ELR (cell line): ENCODE measurements around the gene TIAM1.
A peak's percentile ranks its signal among the peaks of the same experiment; 100 is the strongest.

Experiments
- DNase-seq: peaks from one replicate; pipeline ENCODE4 v3.0.0-alpha.2; 2015; ENCODE audit warnings: low read depth

The TIAM1 gene

GRCh38 chr21:31286621-31287020, 57.4 kb downstream of the TIAM1 start:
- no peak for DNase-seq

- peak; percentile 53 for DNase-seq
Observed at GRCh38 chr21:31284797-31285397, 59.2 kb downstream of the TIAM1 start.

DNA sequence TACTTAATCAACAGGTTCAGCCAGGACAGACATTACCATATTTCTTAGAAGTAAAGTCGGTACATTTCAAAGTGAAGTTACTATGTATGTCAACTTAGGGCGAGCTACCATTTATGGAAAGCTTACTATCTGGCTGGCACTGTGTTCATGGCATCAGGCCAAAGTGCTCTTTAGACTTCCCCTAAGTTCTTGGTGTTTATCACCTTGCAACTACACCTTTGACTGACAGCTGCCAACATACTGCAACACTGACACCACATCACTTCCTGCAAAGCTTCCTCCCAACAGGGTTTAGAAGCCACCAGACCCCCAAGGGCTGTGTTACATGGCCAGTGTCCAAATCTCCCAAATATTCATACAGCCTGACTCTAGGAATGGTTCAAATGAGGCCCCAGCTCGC, 61.0 kb downstream of the TIAM1 start:
- no peak for DNase-seq

DNA sequence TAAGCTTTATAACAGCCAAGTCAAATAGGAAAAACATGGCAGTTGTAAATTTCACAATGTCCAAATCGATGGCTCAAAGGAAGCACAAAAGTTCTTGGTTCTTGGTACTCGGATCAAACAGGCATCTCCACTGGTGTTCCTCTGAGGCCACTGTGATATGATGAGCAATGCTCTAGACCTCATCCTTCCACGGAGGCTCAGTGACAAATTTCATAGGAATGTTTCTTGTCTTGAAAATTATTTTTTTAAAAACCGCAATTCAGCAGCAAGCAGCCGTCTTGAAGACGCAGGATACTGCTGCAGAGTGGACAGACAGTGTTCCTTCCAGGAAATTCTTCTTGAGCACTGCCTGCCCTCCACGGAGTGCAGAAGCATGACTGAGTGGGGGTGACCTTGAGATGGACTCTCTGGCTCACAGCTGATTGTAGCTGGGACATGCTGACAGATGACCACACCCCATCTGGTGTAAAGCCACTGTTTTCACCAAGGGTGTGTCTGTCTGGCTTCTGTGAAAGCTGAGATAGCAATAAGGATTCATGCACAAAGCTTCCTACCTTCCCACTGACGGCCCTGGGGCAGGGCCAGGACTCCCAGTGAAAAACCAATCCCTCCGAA, 61.9 kb downstream of the TIAM1 start:
- DNase-seq = peak; percentile 83

DNA sequence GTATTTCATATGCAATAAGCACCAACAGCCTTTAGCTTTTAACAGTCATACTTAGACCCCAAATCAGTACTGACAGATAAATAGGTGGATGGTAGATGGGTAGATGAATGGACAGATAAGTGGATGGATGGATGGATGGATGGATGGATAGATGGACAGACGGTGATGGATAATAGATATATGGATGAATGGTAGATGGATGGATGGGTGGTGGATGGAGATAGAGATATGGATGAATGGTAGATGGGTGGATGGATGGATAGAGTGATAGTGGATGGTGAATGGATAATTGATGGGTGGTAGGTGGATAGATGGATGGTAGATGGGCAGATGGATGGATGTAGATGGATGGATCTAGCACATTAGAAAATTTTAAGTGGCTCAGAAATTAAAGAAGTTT, 62.5 kb downstream of the TIAM1 start:
- DNase-seq = no peak

GRCh38 chr21:31279986-31280385, 64.1 kb downstream of the TIAM1 start:
- no peak for DNase-seq

GRCh38 chr21:31279214-31279613, 64.8 kb downstream of the TIAM1 start:
- DNase-seq = no peak

GRCh38 chr21:31278511-31279130, 65.4 kb downstream of the TIAM1 start:
- DNase-seq = no peak

DNA sequence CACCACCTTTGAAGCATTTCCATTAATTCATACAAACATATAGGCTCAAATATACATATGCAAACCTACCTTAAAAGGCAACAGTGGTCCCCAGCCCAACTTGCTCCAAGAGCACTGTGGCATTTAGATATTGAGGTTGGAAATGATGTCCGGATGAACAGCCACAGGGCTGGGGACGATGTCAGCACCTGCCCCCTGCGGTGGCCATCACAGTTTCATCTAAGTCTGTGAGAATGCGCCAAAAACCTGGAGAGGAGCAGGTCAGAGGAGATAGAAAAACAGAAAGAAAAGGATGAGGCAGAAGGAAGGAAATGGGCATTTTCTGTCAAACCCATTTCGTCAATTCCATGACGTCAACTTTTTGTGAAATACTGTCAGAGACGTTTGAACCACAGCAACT, 67.4 kb downstream of the TIAM1 start:
- no peak for DNase-seq

- no peak for DNase-seq
Observed at GRCh38 chr21:31275901-31276300, 68.2 kb downstream of the TIAM1 start.

DNA sequence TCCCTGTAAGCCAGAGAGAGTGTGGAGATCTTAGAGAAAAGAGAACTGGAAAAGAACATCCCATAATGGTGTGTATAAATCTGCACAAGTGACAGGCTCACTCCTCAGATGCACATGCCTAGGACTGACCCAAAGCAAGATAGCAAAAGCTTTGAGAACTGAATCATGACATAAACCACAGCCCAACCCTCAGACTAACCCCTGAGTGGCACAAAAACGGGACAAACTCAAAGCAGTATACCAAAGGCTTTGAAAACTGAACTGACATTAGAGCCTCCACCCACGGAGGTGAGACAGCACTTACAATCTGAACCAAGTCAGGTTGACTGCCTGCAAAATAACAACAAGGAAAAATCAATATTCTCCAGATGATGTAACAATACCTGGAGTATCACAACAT, 70.8 kb downstream of the TIAM1 start:
- no peak for DNase-seq

- DNase-seq = no peak
Observed at GRCh38 chr21:31268090-31268489, 76.0 kb downstream of the TIAM1 start.

GRCh38 chr21:31267644-31268043, 76.4 kb downstream of the TIAM1 start:
- no peak for DNase-seq

GRCh38 chr21:31266241-31266640, 77.8 kb downstream of the TIAM1 start:
- DNase-seq = no peak

- DNase-seq = no peak
Observed at GRCh38 chr21:31265366-31266013, 78.6 kb downstream of the TIAM1 start.

DNA sequence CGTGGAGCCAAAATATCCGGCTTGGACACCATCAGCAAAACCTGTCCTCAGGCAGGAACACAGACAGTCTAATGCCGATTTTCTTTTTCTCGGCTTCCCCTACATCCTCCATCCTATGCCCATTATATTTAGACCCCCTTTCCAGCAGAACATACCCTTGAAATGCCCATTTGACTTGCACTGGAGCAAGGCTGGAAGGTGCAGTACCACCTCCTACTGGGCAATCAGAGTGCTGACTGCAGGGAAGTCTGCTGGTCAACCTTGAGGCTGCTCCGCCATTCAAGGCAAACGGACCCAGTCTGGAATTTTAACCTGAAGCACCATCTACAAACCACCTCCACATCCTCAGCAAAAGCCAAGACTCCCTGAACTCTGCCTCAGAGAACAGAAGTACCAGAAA, 79.5 kb downstream of the TIAM1 start:
- DNase-seq = no peak

GRCh38 chr21:31262728-31263127, 81.3 kb downstream of the TIAM1 start:
- DNase-seq = no peak

- no peak for DNase-seq
Observed at GRCh38 chr21:31261759-31262158, 82.3 kb downstream of the TIAM1 start.

DNA sequence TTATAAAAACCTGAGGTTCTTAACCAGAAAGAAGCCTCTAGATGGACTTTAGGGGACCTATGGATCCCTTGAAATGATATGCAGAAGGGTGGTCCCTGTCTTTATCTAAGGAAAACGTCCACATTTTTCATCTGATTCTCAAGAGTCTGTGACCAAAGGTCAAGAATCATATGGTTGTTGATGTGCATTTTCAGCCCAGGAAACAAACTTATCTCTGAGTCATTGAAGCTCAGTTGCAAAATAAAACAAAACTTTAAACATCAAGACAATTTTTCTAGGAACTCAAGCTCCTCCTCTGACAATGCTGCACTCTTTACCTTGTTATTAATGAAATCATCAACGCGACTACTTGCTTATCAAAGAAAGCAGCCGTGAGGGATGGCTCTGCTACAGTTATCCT, 83.3 kb downstream of the TIAM1 start:
- DNase-seq = peak; percentile 6

DNA sequence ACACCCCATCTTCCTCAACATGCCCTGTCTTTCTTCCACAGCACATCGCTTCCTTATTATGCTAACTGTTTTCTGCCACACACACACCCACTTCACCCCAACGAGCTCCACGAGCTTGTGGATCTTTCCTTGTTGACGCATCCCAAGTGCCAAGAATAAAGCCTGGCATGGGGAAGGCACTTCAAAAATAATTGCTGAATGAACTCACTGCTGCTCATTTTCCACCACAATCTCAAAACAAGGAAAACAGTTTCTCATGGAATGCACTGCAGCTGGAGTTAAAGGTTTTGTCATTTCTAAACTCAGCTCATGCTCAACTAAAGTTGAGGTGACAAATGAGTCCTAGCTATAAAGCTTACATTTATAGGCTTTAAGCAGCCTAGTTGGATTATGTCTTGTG, 86.0 kb downstream of the TIAM1 start:
- no peak for DNase-seq

DNA sequence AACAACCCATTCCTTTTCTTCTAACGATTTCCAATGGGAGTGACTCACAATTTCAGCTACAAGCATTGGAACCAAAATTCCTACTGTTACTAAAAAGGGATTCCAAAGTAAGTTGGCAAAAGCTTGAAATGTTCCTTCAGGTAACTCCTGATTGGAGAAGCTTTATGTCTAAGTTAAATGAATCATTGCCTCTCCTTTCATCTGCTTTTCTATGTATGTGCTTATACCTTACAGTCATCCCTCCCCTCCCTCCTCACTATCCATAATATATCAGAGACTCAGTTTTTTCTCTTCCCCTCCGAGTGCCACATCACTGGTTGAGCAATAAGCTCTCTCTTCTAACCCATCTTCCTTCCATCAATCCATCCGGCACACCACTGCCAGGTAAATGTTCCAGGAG, 86.8 kb downstream of the TIAM1 start:
- DNase-seq = no peak

DNA sequence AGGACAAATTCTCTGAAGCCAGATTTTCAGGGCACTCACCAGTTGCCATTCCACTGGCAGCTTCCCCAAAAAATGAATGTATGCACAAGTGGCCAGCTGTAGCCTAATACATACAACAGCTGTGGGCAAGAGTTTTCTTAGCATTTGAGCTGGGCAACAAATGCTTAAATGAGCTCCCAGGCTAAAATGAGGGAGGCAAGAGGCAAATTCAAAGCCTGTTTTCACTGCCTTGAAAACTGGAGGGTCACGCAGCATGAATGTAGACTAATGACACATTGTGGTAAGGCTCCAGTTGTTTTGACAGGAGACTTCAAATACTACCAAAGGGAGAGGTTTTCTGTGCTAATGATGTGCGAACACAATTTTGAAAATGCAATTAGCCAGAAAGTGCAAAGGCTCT, 88.2 kb downstream of the TIAM1 start:
- no peak for DNase-seq

DNA sequence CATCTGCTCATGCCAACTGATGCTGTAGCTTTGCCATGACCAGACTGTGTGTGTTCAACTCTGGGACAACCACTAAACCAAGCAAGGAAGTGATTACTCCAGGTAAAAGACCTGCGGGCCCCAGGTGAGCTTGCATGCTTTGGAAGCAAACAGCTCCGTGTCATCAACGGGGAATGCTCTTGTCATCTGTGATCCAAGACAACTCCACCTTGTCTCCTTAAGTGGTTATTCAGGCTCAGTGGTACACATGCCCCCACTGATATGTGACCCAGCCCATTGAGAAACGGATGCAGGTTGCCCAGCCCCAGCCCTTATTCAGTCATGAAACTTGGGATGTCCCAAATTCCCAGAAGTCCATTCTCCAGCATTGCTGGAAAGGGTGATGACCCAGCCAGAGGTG, 89.0 kb downstream of the TIAM1 start:
- no peak for DNase-seq
